SHP77 treated with DMSO at 0.1 percent for 48 hours (cell line): ENCODE data around the gene ANKRD40CL.
"Not testable (repeated sequence)": the region's sequence is repeated elsewhere in the genome, so short reads cannot be mapped to it uniquely, and the experiment has no call there.

ENCODE experiments used
- DNase-seq: peaks from one replicate; lab custom pipeline; 2025; lab: John Stamatoyannopoulos, UW

ANKRD40CL gene

GRCh38 chr17:50758989-50759544 is 8.3 kb downstream of the ANKRD40CL start:
- no peak for DNase-seq

DNA sequence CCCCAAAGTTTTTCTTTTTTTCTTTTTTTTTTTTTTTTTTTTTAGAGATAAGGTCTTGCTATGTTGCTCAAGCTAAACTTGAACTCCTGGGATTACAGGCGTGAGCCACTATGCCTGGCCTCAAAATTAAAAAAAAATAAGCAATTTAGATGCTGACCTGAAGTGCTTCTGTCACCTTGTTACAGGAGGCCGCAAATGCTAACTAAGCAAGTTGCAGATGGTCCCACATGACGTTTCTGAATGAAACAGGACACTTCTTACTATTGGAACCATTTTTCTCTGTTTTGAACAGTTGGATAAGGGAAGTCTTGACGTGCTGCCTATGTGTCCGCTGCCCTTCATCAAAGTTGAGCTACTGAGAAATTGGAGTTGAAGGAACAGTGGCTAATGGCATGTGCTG is 8.8 kb downstream of the ANKRD40CL start:
- DNase-seq, result no peak

DNA sequence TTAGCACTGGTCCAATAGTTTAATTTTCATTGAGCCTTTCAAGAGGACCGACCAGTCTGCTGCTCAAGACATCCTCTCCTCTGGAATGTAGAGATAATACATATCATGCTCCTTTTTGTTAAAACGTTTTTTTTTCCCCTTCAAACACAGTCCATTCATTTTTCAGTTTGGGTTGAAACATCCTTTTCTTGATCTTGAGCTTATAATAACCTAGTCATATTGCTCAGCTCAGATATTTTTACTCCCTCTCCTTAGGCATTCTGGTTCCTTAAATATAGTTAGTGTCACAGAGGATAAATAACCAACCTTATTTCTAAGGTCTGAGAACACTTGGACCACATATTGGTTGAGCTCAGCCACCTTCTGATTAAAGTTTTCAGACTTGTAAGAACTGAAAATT is 12.8 kb downstream of the ANKRD40CL start:
- DNase-seq, result no peak

- DNase-seq, result no peak
Observed at GRCh38 chr17:50749245-50749644, 18.1 kb downstream of the ANKRD40CL start.

DNA sequence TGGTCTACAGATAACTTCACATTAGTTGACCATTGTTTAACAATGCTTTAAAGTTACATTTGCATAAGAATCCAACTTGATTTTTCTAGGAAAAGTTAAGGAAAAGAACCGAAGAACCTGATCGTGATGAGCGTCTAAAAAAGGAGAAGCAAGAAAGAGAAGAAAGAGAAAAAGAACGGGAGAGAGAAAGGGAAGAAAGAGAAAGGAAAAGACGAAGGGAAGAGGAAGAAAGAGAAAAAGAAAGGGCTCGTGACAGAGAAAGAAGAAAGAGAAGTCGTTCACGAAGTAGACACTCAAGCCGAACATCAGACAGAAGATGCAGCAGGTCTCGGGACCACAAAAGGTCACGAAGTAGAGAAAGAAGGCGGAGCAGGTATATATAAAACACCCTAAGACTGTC is 21.7 kb downstream of the ANKRD40CL start:
- DNase-seq, result no peak

GRCh38 chr17:50739098-50739497 is 28.2 kb downstream of the ANKRD40CL start:
- DNase-seq, result no peak

DNA sequence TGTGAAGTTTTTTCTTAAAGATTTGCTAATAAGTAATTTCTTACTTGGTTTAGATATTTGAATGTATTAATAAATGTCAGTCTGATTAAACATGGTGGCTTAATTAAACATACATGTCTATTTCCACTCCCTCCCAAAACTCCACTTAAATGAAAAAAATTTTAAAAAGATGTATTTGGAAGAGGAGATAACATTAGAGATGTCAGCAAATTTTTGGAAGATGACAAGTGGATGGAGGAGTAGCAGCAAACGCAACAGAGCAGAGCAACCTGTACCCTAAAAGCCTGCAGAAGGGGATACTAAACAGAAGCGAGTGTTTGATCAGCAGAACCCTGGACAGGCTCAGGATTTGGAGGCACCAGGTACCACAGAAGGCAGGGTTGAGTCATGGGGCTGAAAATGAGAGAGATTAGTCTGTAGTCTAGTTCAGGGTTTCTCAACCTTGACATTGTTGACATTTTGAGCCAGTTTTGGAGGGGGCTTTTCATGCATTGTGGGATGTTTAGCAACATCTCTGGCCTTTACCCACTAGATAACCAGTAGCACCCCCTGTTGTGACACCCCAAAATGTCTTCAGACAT is 30.1 kb downstream of the ANKRD40CL start:
- DNase-seq, result no peak

DNA sequence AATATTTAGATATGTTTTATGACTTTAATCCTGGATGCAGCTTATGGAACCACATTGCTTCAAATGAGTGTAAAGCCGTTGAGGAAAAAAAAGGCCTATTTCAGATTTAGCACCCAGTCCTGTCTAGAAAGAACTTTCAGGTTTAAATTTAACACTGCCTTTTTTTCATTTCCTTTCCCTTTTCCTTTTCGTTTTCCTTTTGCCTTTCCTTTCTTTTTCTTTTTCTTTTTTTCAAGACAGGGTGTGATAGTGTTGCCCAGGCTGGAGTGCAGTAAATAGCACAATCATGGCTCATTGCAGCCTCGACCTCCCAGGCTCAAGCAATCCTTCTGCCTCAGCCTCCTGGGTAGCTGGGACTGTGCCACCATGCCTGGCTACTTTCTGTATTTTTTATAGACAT is 32.0 kb downstream of the ANKRD40CL start:
- no peak for DNase-seq

GRCh38 chr17:50731575-50732460 is 35.5 kb downstream of the ANKRD40CL start:
- DNase-seq, result no peak

DNA sequence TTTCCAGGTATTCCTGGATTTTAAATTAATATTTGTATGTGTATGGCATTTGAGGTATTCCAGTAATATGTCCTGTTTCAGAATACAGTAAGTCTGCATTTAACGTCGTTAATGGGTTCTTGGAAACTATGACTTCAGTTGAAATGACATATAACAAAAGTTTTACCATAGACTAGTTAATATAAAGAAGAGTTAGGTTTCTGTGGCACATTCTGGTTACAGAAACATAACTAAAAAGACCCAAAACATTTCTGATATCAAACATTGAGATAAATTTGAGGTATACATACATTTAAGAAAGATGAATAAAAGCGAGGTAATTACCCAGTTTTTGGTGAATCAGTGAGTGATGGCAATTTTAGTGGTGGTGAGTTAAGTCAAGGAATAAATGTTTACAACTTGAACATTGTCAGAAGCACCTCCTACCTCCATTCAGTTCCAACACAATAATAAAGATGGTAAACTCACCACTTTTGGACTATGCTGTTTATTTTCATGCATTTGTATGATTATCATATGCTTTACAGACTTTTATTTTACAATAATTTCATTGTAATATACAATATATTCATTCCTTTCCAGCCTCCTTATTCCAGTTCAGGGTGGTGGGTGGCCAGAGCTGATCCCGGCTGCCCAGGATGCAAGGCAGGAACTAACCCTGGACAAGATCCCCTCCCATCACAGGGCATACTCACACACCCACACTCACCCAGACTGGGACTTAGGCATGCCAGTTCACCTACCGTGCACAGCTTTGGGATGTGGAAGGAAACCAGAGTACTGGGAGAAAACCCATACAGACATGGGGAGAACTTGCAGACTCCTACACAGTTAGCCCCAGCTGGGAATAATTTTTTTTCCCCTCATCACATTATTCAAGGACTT is 38.2 kb downstream of the ANKRD40CL start:
- no peak for DNase-seq

GRCh38 chr17:50728112-50728429 is 39.2 kb downstream of the ANKRD40CL start:
- no peak for DNase-seq

DNA sequence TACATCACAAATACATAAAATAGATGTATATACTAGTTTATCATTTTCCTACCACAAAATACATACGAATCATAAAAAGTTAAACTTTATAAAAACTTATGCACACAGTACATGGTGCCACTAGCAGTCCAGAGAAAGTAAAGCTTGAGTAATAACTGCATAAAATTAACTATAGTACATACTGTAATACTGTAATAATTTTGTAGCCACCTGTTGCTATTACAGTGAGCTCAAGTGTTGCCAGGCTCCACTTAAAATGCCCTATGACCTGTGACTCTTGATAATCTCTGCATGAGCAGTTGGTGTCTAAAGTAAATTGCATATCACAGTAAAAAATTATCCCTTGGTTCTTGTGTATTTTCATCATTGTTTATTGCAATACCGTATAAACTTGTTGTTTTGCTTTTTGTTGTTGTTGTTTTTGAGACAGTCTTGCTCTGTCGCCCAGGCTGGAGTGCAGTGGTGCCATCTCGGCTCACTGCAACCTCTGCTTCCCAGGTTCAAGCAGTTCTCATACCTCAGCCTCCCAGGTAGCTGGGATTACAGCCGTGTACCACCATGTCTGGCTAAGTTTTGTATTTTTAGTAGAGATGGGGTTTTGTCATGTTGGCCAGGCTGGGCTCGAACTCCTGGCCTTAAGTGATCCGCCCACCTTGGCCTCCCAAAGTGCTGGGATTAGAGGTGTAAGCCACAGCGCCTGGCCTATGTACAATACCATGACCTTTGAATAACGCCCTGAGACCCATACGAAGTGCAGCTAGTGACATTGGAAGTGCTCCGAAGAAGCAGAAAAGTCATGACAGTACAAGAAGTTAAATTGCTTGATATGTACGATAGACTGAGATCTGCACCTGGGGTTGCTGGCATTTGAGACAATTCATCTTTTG is 41.3 kb downstream of the ANKRD40CL start:
- DNase-seq, result no peak

GRCh38 chr17:50724622-50725021 is 42.7 kb downstream of the ANKRD40CL start:
- DNase-seq, result not testable (repeated sequence)

GRCh38 chr17:50722746-50723145 is 44.6 kb downstream of the ANKRD40CL start:
- DNase-seq, result no peak

- no peak for DNase-seq
Observed at GRCh38 chr17:50721194-50722010, 45.9 kb downstream of the ANKRD40CL start.

- no peak for DNase-seq
Observed at GRCh38 chr17:50719924-50720794, 47.2 kb downstream of the ANKRD40CL start.

DNA sequence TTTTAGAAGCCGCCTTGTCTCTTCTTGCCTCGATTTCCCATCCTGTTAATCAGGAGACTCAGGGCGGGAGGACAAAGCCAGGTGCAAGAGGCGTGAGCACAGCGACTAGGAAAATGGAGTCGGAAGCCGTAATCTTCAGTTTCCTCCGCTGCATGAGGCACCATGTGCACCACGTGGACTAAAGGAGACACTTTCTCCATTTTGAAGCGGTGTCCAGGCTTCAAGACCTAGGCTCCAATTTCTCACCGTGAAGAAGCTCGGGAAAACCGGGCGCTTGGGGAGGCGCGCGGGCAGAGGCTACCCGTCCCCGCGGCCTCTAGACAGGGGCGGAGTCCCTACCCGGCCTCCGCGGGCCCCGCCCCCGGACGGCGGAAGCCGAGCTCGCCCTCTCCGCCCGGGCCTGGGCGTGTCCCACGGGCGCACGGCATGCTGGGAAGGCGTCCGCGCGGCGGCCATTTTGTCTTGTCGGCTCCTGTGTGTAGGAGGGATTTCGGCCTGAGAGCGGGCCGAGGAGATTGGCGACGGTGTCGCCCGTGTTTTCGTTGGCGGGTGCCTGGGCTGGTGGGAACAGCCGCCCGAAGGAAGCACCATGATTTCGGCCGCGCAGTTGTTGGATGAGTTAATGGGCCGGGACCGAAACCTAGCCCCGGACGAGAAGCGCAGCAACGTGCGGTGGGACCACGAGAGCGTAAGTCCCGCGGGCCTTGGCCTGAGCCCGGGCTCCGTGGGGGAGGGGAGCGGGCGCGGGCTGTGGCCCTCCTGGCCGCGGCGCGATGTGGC is 48.0 kb downstream of the ANKRD40CL start, which contains the start of gene LUC7L3:
Gene LUC7L3 (plus strand): TSS at position 460 of the 780 bp plus-strand sequence. CDS start 130 bp downstream, at position 590.
- peak; percentile 95 for DNase-seq

DNA sequence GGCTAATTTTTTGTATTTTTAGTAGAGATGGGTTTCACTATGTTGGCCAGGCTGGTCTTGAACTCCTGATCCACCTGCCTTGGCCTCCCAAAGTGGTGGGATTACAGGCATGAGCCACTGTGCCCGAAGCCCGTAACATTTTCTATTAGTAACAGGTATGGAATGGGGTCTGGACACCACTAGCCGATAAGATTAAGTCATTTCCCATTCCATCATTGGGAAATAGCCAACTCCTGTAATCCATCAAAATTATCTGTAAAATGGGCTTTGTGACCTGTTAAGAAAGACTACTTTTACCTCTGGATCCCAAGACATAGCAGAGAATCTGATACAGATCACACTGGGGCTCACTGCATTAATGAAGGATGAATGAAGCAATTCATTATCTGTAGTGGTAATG is 51.8 kb downstream of the ANKRD40CL start:
- no peak for DNase-seq

DNA sequence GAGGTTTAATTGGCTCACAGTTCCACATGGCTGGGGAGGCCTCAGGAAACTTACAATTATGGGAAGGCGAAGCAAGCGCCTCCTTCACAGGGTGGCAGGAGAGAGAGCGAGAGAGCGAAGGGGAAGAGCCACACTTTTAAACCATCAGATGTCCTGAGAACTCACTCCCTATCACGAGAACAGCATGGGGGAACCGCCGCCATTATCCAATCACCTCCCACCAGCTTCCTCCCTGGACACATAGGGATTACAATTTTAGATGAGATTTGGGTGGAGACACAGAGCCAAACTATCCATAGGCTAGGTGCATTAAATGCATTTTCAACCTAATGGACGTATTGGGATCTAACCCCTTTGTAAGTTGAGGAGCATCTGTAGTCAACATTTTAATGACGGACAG is 54.7 kb downstream of the ANKRD40CL start:
- DNase-seq, result no peak
